Tibial nerve (tissue), 4 donors: ENCODE measurements around the gene VPREB3.

Experiments
- EP300 ChIP-seq, 2 donors: sonication (generic); formaldehyde crosslinking; IDR thresholded peaks; one replicate each; pipeline ENCODE4 v1.6.1; 2017; ENCODE audit warnings: antibody characterized with exemption in 2 of 2, mild to moderate bottlenecking in 1 of 2
- POLR2A ChIP-seq, 2 donors: fragments of 450-650 bp; IDR thresholded peaks; one replicate each; pipeline ENCODE4 v1.6.1; 2017; ENCODE audit warnings: antibody characterized with exemption in 2 of 2, mild to moderate bottlenecking in 2 of 2, moderate library complexity in 2 of 2
- TF ChIP-seq, protein P1 (sequence below), 5 experiments: fragments of 200-600 bp in 3 of 5; fragments of 450-650 bp in 2 of 5; sonication (generic) in 3 of 5; IDR thresholded peaks; one replicate each; pipeline ENCODE4 v1.5.1; 2016 to 2019; ENCODE audit warnings: antibody characterized with exemption in 5 of 5, mild to moderate bottlenecking in 3 of 5, moderate library complexity in 2 of 5

DNA sequence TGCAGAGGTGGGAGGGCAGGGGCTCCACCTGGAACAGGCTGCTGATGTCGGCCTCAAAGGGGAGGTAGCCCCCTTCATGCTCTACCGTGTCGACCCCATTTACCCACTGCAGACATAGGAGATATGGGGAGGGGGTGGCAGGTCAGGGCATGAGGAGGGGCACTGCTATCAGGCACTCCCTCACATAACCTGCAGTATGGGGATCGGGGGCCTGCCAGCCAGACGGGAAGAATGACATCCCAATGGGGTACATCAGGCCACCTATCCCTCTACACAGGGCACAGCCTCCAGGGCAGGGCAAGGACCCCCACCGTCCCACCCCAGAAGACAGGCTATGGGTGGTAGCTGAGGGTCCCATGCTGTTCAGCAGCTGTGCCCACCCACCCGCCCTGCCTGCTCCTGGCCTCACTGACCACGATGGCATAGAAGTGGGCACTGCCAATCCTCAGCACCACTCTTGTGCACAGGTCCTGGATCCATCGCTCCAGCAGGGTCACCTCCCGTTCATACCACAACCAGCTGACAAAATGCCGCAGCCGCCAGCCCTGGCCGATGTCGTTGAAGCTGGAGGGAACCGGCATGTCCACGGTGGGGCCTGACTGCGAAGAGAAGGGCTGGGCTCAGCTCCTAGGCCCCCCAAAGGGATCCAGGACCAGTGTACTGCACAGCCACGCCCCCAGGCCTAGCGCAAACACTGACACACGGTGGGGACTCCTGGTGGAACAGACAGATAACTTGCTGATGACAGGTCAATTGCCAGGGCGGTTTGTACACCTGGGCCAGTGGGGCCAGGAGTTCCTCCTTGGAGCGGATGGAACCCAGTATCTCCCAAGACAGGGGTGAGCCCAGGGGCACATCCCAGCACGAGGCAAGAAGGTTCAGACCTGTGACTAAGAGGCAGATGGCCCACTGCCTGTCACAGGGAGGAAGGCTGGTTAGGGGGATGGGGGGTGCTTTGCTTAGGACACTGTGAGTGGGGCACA is 39.3 kb downstream of the VPREB3 start:
- no peak for TF ChIP-seq POLR2A (IDR thresholded peaks at IDR 0.05)
- no peak for TF ChIP-seq EP300 (IDR thresholded peaks at IDR 0.05)
- TF ChIP-seq, protein P1, sequence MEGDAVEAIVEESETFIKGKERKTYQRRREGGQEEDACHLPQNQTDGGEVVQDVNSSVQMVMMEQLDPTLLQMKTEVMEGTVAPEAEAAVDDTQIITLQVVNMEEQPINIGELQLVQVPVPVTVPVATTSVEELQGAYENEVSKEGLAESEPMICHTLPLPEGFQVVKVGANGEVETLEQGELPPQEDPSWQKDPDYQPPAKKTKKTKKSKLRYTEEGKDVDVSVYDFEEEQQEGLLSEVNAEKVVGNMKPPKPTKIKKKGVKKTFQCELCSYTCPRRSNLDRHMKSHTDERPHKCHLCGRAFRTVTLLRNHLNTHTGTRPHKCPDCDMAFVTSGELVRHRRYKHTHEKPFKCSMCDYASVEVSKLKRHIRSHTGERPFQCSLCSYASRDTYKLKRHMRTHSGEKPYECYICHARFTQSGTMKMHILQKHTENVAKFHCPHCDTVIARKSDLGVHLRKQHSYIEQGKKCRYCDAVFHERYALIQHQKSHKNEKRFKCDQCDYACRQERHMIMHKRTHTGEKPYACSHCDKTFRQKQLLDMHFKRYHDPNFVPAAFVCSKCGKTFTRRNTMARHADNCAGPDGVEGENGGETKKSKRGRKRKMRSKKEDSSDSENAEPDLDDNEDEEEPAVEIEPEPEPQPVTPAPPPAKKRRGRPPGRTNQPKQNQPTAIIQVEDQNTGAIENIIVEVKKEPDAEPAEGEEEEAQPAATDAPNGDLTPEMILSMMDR (IDR thresholded peaks at IDR 0.05): no peak
